Cardiac fibroblast (primary cell): ENCODE measurements around the gene PUDP.

ENCODE experiments used
- DNase-seq, 2 donors: peaks; one replicate each; pipeline versions ENCODE4 v3.0.0 to v3.0.0-alpha.2; 2010; ENCODE audit warnings: low read depth in 2 of 2
- H3K4me3 ChIP-seq, 2 donors: replicated peaks in 1 of 2; 1 replicate in 1 of 2; 2 replicates in 1 of 2; pipeline ENCODE4 v1.5.1; 2011; ENCODE audit warnings: low read depth in 2 of 2, low read length in 2 of 2, mild to moderate bottlenecking in 2 of 2, moderate library complexity in 1 of 2
- TF ChIP-seq, protein P1 (sequence below): IDR thresholded peaks from one replicate; pipeline ENCODE4 v1.5.1; 2011; ENCODE audit warnings: low read depth, mild to moderate bottlenecking, low read length, inconsistent platforms

PUDP gene

GRCh38 chrX:7074148-7074907 lies 73.6 kb downstream of the PUDP start:
- TF ChIP-seq, protein P1, sequence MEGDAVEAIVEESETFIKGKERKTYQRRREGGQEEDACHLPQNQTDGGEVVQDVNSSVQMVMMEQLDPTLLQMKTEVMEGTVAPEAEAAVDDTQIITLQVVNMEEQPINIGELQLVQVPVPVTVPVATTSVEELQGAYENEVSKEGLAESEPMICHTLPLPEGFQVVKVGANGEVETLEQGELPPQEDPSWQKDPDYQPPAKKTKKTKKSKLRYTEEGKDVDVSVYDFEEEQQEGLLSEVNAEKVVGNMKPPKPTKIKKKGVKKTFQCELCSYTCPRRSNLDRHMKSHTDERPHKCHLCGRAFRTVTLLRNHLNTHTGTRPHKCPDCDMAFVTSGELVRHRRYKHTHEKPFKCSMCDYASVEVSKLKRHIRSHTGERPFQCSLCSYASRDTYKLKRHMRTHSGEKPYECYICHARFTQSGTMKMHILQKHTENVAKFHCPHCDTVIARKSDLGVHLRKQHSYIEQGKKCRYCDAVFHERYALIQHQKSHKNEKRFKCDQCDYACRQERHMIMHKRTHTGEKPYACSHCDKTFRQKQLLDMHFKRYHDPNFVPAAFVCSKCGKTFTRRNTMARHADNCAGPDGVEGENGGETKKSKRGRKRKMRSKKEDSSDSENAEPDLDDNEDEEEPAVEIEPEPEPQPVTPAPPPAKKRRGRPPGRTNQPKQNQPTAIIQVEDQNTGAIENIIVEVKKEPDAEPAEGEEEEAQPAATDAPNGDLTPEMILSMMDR, result no peak
- H3K4me3 ChIP-seq, result no peak overlapping the region
- peak in 1 of 2 donors; percentile 29 for DNase-seq

GRCh38 chrX:7073336-7073735 lies 74.6 kb downstream of the PUDP start:
- DNase-seq, result no peak
- TF ChIP-seq, protein P1, result no peak
- H3K4me3 ChIP-seq, result no peak overlapping the region

DNA sequence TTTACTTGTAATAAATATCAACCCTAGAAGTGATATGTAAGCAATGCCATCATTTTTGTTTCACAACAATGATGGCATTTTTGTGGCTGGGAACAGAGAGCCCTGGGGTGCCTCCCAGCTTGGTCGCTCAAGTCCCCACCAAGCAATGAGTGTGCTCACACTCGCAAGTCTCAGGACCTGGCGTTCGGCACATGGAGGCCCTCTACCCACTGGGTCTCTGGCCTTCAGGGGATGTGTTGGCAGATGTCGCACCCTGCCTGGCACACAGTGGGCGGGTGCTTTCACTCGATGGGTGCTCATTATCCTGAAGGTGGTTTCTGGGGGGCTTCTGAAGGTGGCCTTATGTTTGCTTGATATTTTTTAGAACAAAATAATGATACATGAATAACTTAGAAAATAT lies 75.1 kb downstream of the PUDP start:
- TF ChIP-seq, protein P1, result no peak

GRCh38 chrX:7071390-7071789 lies 76.6 kb downstream of the PUDP start:
- DNase-seq, result no peak
- no peak overlapping the region for H3K4me3 ChIP-seq
- TF ChIP-seq, protein P1, result no peak

More for the DNA sequence above, 75.1 kb downstream of the PUDP start:
- H3K4me3 ChIP-seq, result no peak overlapping the region
- no peak for DNase-seq

- H3K4me3 ChIP-seq, result no peak overlapping the region
- TF ChIP-seq, protein P1, result no peak
- DNase-seq, result no peak
Measured at GRCh38 chrX:7069556-7069955, 78.4 kb downstream of the PUDP start.

GRCh38 chrX:7068939-7069367 lies 79.0 kb downstream of the PUDP start:
- TF ChIP-seq, protein P1, result peak; percentile 36
- no peak overlapping the region for H3K4me3 ChIP-seq
- no peak for DNase-seq

- TF ChIP-seq, protein P1, result no peak
- H3K4me3 ChIP-seq, result no peak overlapping the region
- DNase-seq, result no peak
Measured at GRCh38 chrX:7067256-7067655, 80.7 kb downstream of the PUDP start.
